Measurements from ENCODE around the gene PITRM1. TPM values are rescaled to one million over a fixed set of nuclear protein-coding genes. Genes with fewer than 3 reads are reported as not detected.
"Not testable (repeated sequence)": the region's sequence is repeated elsewhere in the genome, so short reads cannot be mapped to it uniquely, and the experiment has no call there.

The PITRM1 gene
- polyA plus RNA-seq, 1 donor (not counting 4 experiments of a cell fraction or from before 2014, with no cell fraction given), result 47.2 TPM

GRCh38 chr10:3220853-3221252, 48.3 kb upstream of the PITRM1 start:
- Histone ChIP-seq H3K9me3 (ENCODE audit: control insufficient read depth, low read depth, low read length) (no peaks in the 10 kb centered on the region), H3K4me3 (ENCODE audit: control insufficient read depth in 2 of 3, extremely low read depth in 1 of 3, insufficient read depth in 2 of 3, low read depth in 1 of 3, low read length in 3 of 3) (no peak overlapping the region), H3K79me2 (ENCODE audit: control insufficient read depth, insufficient read depth, low read length) (no peaks in the 10 kb centered on the region), H2AFZ (ENCODE audit: control insufficient read depth, low read length) (no peak overlapping the region), H3K9me1 (ENCODE audit: control insufficient read depth, extremely low read depth, insufficient read depth, low read length) (no peaks in the 10 kb centered on the region), H3K4me1 (ENCODE audit: control insufficient read depth, extremely low read depth, insufficient read depth, low read length) (peaks cover 17% of the 10 kb centered on the region), H3K36me3 (ENCODE audit: control insufficient read depth in 2 of 2, extremely low read depth in 1 of 2, insufficient read depth in 2 of 2, low read length in 2 of 2) (no peaks in the 10 kb centered on the region), H3K27me3 (ENCODE audit: control insufficient read depth, extremely low read depth, insufficient read depth, low read length) (no peaks in the 10 kb centered on the region), H3K9ac (ENCODE audit: control insufficient read depth, extremely low read depth, insufficient read depth, low read length) (no peak overlapping the region), H3K4me2 (ENCODE audit: control insufficient read depth, extremely low read depth, insufficient read depth, low read depth, low read length) (no peak overlapping the region), H4K20me1 (ENCODE audit: control insufficient read depth, extremely low read depth, insufficient read depth, low read length) (no peaks in the 10 kb centered on the region), H3K27ac (ENCODE audit: control insufficient read depth, insufficient read depth, low read length) (no peak overlapping the region)
- no peak for TF ChIP-seq CTCF (optimal IDR thresholded peaks at IDR 0.05 in 1 of 3, IDR thresholded peaks at IDR 0.05 in 1 of 3, conservative IDR thresholded peaks at IDR 0.05 in 1 of 3; ENCODE audit: extremely low read depth in 1 of 3, insufficient read depth in 2 of 3, low read length in 3 of 3)
- TF ChIP-seq EZH2 (IDR thresholded peaks at IDR 0.05; ENCODE audit: low read length), result no peak
- no peak for FAIRE-seq
- DNase-seq (ENCODE audit: low read depth, low spot score), result no peak
- dilution Hi-C loops (cut with MboI; ENCODE audit: extremely low pct_ligation_motif_present, low sequenced_read_pairs), result no loop called here

GRCh38 chr10:3219021-3219628, 46.5 kb upstream of the PITRM1 start:
- H4K20me1 ChIP-seq (ENCODE audit: control insufficient read depth, extremely low read depth, insufficient read depth, low read length); H2AFZ ChIP-seq (ENCODE audit: control insufficient read depth, low read length); dilution Hi-C loops (cut with MboI; ENCODE audit: extremely low pct_ligation_motif_present, low sequenced_read_pairs); DNase-seq (ENCODE audit: low read depth, low spot score); H3K79me2 ChIP-seq (ENCODE audit: control insufficient read depth, insufficient read depth, low read length); H3K36me3 ChIP-seq (ENCODE audit: control insufficient read depth in 2 of 2, extremely low read depth in 1 of 2, insufficient read depth in 2 of 2, low read length in 2 of 2); H3K9me1 ChIP-seq (ENCODE audit: control insufficient read depth, extremely low read depth, insufficient read depth, low read length); H3K4me2 ChIP-seq (ENCODE audit: control insufficient read depth, extremely low read depth, insufficient read depth, low read depth, low read length); H3K9me3 ChIP-seq (ENCODE audit: control insufficient read depth, low read depth, low read length); H3K27ac ChIP-seq (ENCODE audit: control insufficient read depth, insufficient read depth, low read length); H3K27me3 ChIP-seq (ENCODE audit: control insufficient read depth, extremely low read depth, insufficient read depth, low read length); H3K9ac ChIP-seq (ENCODE audit: control insufficient read depth, extremely low read depth, insufficient read depth, low read length); FAIRE-seq; H3K4me3 ChIP-seq (ENCODE audit: control insufficient read depth in 2 of 3, extremely low read depth in 1 of 3, insufficient read depth in 2 of 3, low read depth in 1 of 3, low read length in 3 of 3): not testable (repeated sequence)
- peaks cover 11% of the 10 kb centered on the region for H3K4me1 ChIP-seq (ENCODE audit: control insufficient read depth, extremely low read depth, insufficient read depth, low read length)

- Histone ChIP-seq H3K79me2 (ENCODE audit: control insufficient read depth, insufficient read depth, low read length) (no peaks in the 10 kb centered on the region), H3K36me3 (ENCODE audit: control insufficient read depth in 2 of 2, extremely low read depth in 1 of 2, insufficient read depth in 2 of 2, low read length in 2 of 2) (no peaks in the 10 kb centered on the region), H3K27me3 (ENCODE audit: control insufficient read depth, extremely low read depth, insufficient read depth, low read length) (no peaks in the 10 kb centered on the region), H3K4me3 (ENCODE audit: control insufficient read depth in 2 of 3, extremely low read depth in 1 of 3, insufficient read depth in 2 of 3, low read depth in 1 of 3, low read length in 3 of 3) (no peak overlapping the region), H3K9me3 (ENCODE audit: control insufficient read depth, low read depth, low read length) (no peaks in the 10 kb centered on the region), H3K9ac (ENCODE audit: control insufficient read depth, extremely low read depth, insufficient read depth, low read length) (no peak overlapping the region), H3K9me1 (ENCODE audit: control insufficient read depth, extremely low read depth, insufficient read depth, low read length) (no peaks in the 10 kb centered on the region), H2AFZ (ENCODE audit: control insufficient read depth, low read length) (no peak overlapping the region), H3K4me2 (ENCODE audit: control insufficient read depth, extremely low read depth, insufficient read depth, low read depth, low read length) (no peak overlapping the region), H3K4me1 (ENCODE audit: control insufficient read depth, extremely low read depth, insufficient read depth, low read length) (peaks cover 11% of the 10 kb centered on the region), H4K20me1 (ENCODE audit: control insufficient read depth, extremely low read depth, insufficient read depth, low read length) (no peaks in the 10 kb centered on the region), H3K27ac (ENCODE audit: control insufficient read depth, insufficient read depth, low read length) (no peak overlapping the region)
- FAIRE-seq (no peak), DNase-seq (ENCODE audit: low read depth, low spot score) (no peak)
- TF ChIP-seq CTCF (optimal IDR thresholded peaks at IDR 0.05 in 1 of 3, IDR thresholded peaks at IDR 0.05 in 1 of 3, conservative IDR thresholded peaks at IDR 0.05 in 1 of 3; ENCODE audit: extremely low read depth in 1 of 3, insufficient read depth in 2 of 3, low read length in 3 of 3) (no peak), EZH2 (IDR thresholded peaks at IDR 0.05; ENCODE audit: low read length) (no peak)
- dilution Hi-C loops (cut with MboI; ENCODE audit: extremely low pct_ligation_motif_present, low sequenced_read_pairs), result no loop called here
These were observed 45.3 kb upstream of the PITRM1 start for GRCh38 chr10:3217853-3218252.

All from keratinocyte (primary cell).